Left renal pelvis (tissue), 4 donors: Measurements from ENCODE around the gene PRM1. TPM values are rescaled to one million over a fixed set of nuclear protein-coding genes. Genes with fewer than 3 reads are reported as not detected.

Source experiments
- DNase-seq, 4 donors: peaks; one replicate each; pipeline ENCODE4 v3.0.0-alpha.2; 2013; ENCODE audit warnings: low read depth in 4 of 4, low spot score in 3 of 4
- polyA plus RNA-seq, 4 donors: library from polyadenylated mRNA; unstranded; fragments of 120-200 nt; gene quantifications; one replicate each; pipeline ENCODE4 v1.2.1, GENCODE V29; 2013; ENCODE audit not compliant: insufficient read length in 4 of 4

Gene PRM1
- polyA plus RNA-seq, 4 donors, result not detected

DNA sequence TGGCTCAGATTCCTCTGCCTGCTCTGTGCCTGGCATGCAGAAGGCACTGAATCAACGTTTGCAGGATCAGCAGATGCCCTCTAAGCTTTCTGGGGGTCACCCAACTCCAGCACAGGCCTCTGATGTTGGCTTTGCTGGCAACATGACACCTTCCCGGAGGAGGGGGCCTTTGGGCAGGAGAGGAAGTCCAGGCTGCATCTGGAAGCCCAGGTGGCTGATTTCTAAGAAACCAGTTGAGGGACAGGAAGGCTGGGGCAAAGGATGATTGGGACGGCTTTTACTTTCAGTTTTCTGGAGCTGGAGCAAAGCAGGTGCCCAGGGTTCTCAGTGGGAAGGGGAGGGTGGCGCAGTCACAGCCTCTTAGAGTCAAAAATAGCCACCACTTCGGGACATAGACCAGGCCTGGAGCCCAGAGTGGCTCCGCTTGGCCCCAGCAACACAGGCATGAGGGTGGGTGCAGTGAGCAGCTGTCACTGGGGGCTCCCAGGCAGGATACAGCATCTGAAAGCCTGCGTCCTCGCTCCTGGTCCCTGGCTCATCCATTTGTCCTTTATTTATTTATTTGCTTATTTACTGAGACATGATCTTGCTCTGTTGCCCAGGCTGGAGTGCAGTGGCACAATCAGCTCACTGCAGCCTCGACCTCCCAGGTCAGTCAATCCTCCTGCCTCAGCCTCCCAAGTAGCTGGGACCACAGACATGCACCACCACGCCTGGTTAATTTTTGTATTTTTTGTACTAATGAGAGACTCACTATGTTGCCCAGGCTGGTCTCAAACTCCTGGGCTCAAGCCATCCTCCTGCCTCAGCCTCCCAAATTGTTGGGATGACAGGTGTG lies 40.3 kb downstream of the PRM1 start:
- DNase-seq, result no peak

DNA sequence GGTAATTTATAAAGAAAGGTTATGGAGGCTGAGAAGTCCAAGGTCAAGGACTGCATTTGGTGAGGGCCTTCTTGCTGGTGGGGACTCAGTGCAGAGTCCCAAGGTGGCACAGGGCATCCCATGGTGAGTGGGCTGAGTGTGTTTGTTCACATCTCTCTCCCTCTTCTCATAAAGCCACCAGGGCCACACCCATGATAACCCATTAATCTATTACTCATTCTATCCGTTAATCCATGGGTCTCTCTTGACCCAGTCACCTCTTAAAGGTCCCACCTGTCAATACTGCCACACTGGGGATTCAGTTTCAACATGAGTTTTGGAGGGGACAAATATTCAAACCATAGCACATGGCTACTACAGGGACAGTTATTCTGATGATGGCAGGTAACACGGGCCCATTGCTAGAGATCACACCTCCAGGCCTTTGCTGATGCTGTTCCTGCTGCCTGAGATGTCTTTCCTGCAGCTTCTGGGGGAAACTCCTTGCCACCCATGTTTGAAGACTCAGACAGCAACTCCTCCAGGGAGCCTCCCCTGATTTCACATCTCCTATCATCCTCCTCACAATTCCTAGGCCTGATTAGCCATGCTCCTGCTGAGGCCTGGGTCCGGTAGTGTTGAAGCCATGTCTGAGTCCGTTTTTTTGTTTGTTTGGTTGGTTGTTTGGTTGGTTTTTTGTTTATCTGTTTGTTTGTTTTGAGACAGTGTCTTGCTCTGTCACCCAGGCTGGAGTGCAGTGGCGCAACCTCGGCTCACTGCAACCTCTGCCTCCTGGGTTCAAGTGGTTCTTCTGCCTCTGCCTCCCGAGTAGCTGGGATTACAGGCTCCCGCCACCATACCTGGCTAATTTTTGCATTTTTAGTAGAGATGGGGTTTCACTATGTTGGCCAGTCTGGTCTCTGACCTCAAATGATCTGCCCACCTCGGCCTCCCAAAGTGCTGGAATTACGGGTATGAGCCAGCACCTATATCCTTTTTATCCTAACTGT lies 41.2 kb downstream of the PRM1 start:
- no peak for DNase-seq

DNA sequence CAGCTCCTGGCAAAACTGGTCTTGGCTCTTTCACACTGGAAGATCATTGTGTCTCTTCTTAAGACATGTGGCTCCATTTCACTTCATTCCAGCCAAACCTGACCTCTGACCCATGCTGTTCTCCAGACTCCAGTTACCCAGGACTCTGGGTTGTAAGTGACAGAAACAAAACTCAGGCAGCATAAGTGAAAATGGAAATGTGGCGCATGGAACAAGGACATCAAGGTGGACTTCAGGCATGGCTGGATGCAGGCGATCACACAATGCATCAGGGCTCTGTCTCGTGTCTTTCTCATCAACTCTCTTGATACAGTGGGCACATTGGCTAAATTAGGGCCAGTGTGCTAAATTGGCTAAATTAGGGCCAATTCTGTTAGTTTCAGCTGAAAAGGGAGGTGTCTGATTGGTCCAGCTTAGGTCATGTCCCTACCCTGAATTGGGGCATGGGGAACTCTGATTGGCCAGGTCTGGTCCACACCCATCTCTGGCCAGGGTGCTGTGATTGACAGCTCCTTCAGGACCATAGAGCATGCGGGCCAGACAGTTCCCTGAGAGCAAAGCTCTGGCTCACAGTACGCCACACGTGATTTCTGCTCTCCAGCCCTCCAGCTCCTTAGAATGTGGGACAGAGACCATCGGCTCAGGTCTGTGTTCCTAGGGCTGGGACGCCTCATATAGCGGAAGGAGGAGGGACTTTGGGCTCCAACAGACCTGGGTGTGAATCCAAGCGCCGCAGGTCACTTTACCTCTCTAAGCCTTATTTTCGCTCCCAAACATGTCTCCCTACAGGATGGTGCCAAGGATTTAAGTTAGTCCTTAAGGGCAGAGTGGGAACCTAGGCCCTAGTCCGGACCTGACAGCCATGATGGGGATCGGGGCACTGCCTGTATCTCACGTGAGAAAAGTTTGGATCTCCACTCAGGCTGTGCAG lies 42.6 kb downstream of the PRM1 start:
- no peak for DNase-seq

DNA sequence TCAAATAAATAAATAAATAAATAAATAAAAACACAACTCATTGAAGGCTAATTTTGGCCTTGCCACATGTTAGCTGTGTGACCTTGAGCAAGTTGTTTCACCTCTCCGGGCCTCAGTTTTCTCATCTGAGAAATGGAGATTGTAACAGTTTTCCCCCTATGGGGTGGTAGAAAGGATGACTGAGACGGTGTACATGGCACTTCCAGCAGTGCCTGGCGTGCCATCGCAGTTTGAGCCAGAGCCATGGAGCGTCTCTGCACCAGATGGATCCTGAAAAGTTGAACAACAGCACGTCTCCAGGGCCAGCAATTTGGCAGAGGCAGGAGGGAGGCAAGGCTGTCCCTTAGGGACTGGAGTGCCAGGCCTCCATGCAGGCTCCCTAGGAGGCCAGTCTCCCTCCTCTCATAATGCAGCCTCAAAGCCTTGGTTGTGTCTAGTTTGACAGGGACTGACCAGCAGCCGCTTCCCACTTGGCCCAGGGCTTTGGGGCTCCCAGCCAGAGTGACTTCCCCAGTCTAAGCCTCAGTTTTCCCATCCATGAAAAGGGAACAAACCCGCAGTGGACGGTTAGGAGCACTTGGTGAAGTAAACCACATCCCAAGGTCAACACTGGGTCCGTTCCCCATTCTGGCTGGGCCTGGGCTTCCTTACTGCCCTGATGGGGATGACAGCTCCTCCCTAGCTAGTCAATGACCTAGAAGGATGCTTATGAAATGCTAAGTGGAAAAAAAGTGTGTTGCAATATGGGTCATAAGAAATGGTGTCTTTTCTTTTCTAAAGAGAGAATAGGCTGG lies 44.5 kb downstream of the PRM1 start:
- no peak for DNase-seq

DNA sequence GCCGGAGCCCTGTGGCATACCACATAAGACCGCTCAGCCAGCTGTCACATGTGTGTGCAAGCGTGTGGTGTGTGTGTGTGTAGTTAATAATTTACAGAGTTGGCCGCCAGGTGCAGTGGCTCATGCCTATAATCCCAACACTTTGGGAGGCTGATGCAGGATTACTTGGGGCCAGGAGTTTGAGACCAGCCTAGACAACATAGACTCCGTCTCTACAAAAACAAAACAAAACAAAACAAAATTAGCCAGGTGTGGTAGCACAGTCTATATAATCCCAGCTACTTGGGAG lies 45.5 kb downstream of the PRM1 start:
- no peak for DNase-seq

DNA sequence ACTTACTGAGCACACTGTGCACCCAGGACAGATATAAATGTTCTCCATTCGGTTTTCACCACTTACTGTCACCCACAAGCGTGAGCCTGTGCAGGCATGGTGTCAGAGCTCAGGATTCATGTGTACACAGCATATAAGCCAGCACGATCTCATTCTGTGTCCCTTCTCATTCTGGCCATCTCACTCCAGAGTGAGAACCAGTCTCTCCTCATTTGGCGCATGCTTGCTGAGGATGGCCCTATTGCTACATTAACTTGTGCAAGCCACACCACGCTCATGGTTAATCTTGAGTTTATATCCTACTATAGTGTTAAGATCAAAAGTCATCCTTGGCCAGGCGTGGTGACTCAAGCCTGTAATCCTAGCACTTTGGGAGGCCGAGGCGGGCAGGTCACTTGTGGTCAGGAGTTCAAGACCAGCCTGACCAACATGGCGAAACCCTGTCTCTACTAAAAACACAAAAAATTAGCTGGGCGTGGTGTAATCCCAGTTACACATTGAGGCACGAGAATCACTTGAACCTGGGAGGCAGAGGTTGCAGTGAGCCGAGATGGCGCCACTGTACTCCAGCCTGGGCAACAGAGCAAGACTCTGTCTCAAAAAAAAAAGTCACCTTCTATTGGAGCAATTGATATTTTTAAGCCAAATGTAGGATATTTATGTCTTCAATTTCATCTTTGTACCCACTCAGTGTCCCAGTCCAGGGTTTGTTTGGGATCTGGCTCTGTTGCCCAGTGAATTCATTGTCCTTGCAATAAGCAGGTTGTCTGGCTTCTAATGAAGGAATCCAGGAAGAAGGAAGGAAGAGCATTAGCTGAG lies 46.0 kb downstream of the PRM1 start:
- no peak for DNase-seq

DNA sequence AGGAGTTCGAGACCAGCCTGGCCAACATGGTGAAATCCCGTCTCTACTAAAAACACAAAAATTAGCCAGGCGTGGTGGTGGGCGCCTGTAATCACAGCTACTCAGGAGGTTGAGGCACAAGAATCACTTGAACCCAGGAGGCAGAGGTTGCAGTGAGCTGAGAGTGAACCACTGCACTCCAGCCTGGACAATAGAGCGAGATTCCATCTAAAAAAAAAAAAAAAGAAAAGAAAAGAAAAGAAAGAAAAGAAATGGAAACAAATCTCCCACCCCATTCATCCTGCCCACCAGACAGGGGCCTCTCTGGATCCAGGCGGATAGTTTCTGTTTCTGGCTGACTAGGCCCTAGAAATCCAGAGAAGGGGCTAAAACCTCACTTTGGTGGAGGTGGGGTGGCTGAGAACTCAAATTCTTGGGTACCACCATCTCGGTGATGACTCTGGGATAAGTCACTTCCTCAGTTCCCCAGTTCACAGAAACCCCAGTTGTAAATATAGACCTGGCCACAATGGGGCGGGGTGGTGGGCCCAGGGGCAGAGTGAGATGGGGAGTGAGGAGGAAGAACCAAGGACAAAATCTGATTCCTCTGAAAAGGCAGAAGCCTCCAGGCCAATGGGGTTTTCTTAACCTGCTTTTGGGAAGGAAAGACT lies 47.3 kb downstream of the PRM1 start:
- DNase-seq, result no peak

DNA sequence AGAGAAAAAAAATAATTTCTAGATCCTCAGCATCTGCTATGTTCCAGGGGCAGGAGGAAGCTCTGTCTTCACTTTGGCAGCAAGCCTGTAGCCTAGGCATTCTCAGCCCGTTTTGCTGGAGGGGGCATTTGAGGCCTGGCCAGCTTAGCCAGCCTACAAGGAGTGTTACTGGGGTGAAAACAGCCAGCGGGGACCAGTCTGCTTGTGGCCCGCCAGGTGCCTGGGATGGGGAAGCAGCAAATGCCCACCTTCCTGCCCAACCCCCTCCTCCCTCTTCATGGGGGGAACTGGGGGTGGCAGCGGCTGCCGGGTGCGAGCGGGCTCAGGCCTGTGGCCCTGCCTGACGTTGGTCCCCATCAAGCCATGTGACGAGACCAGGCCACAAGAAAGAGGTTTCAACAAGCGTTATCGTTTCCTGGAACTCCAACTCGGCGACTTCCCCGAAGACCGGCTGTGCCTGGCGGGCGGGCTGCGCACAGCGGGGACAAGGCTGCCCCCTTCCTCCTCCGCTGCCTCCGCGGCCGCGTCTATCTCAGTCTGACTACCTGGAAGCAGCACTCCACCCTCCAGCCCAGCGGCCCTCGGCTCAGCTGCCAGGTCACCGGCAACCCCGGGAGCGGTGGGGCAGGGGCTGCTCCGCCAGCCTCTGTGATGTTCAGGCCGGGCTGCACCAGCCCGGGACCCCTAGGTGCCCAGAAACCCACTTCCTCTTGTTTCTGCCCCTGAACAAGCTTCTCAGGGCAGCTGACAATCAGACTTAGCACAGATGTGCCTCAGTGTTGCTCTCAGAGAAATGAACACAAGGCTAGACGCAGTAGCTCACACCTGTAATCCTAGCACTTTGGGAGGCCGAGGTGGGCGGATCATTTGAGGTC lies 48.0 kb downstream of the PRM1 start:
- peak in 1 of 4 donors; percentile 26 for DNase-seq

DNA sequence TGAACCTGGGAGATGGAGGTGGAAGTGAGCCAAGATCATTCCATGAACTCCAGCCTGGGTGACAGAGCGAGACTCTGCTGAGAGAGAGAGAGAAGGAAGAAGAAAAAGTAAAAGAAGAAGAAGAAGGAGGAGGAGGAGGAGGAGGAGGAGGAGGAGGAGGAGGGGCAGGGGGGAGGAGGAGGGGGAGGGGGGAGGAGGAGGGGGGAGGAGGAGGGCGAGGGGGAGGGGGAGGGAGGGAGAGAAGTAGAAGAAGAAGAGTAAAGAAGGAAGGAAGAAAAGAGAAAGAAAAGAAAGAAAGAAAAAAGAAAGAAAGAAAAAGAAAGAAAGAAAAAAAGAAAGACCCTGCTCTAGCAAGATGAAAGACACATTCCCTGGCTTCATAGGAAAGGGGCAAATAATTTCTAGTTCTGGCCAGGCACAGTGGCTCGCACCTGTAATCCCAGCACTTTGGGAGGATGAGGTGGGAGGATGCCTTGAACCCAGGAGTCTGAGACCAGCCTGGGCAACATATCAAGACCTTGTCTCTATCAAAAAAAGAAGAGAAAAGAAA lies 48.8 kb downstream of the PRM1 start:
- no peak for DNase-seq

DNA sequence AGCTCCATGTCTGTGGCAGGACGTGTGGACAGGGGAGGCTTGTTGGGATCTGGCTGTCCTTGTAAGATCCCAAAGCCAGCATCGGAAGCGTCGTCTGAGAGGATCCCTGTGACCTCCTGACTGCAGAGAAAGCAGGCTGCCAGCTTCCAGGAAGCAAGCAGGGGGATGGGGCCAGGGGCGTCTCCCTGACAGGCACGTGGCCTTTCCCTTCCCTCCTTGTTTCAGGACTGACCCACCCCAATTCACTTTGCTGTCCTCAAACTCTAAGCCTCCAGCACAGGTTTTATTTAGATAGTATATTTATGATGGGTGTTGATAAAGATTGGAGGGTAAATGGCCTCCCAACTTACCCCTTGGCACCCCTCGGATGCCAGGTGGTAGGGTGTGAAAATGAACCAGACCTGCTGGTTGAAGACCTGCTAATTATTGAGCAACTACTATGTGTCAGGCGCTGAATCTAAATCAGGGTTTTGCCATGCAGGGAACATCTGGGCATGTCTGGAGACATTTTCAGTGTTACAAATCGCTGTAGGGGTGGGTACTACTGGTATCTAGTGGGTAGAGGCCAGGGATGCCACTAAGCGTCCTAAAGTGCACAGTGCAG lies 49.7 kb downstream of the PRM1 start:
- DNase-seq, result no peak

Other genes with a start within 250 kb of the PRM1 start
- gene SOCS1, start 25.1 kb downstream of the PRM1 start, polyA plus RNA-seq, result 1 to 10 TPM; 4.1 to 8.0 (median 6.3) TPM
- not detected for gene TNP2, start 12.0 kb downstream of the PRM1 start, polyA plus RNA-seq
- not detected for gene PRM3, start 7.7 kb downstream of the PRM1 start, polyA plus RNA-seq
- gene PRM2, start 4.8 kb downstream of the PRM1 start, polyA plus RNA-seq, result not detected
- 10 to 100 TPM; 16.6 to 38.9 (median 27.9) TPM for gene RMI2, start 64.1 kb upstream of the PRM1 start, polyA plus RNA-seq